HCT116 (cell line): ENCODE measurements around the gene TDRD9.

Source experiments
- EZH2 ChIP-seq: fragments of 200-600 bp; sonication (generic); IDR thresholded peaks from 2 replicates; pipeline ENCODE4 v1.6.1; 2017; ENCODE audit warnings: antibody characterized with exemption, mixed run types
- POLR2A ChIP-seq: IDR thresholded peaks from 2 replicates; pipeline ENCODE4 v1.7.0; 2011; ENCODE audit warnings: borderline replicate concordance; ENCODE audit not compliant: insufficient read depth, insufficient read length; ENCODE audit errors: extremely low read depth
- RAD21 ChIP-seq: IDR thresholded peaks from 2 replicates; pipeline ENCODE4 v1.6.1; 2012; ENCODE audit warnings: low read depth, mild to moderate bottlenecking
- TF ChIP-seq, protein P1 (sequence below), 3 experiments: fragments of 200-600 bp in 1 of 3; sonication (generic) in 1 of 3; IDR thresholded peaks in 2 of 3; conservative IDR thresholded peaks in 1 of 3; 2 replicates each; pipeline ENCODE4 v1.5.1; 2012 to 2017; ENCODE audit warnings: low read depth in 2 of 3, low read length in 2 of 3, antibody characterized with exemption in 1 of 3, borderline replicate concordance in 1 of 3, control low read depth in 1 of 3, mild to moderate bottlenecking in 1 of 3, mixed read lengths in 1 of 3, mixed run types in 1 of 3, moderate library complexity in 1 of 3; ENCODE audit not compliant: insufficient read depth in 1 of 3

DNA sequence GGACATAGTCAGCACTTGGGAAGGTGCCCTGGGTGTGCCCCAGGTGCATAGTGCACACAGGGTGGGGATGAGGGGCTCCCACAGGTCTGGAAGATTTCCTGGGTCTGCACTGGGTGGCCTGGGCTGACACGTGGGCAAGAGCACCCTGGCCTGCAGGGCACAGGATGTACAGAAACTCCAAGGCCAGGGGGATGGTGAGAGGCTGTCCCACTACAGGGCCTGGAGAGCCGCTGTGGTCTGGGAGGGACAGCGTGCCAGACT is 45.1 kb upstream of the TDRD9 start:
- no peak for TF ChIP-seq RAD21
- TF ChIP-seq, protein P1, sequence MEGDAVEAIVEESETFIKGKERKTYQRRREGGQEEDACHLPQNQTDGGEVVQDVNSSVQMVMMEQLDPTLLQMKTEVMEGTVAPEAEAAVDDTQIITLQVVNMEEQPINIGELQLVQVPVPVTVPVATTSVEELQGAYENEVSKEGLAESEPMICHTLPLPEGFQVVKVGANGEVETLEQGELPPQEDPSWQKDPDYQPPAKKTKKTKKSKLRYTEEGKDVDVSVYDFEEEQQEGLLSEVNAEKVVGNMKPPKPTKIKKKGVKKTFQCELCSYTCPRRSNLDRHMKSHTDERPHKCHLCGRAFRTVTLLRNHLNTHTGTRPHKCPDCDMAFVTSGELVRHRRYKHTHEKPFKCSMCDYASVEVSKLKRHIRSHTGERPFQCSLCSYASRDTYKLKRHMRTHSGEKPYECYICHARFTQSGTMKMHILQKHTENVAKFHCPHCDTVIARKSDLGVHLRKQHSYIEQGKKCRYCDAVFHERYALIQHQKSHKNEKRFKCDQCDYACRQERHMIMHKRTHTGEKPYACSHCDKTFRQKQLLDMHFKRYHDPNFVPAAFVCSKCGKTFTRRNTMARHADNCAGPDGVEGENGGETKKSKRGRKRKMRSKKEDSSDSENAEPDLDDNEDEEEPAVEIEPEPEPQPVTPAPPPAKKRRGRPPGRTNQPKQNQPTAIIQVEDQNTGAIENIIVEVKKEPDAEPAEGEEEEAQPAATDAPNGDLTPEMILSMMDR (IDR thresholded peaks at IDR 0.05 in 2 of 3, conservative IDR thresholded peaks at IDR 0.05 in 1 of 3; ENCODE audit: borderline replicate concordance in 1 of 3, insufficient read depth in 1 of 3, low read depth in 2 of 3, low read length in 2 of 3) = no peak
- TF ChIP-seq POLR2A = no peak
- no peak for TF ChIP-seq EZH2
